Stomach smooth muscle (tissue), 2 donors: Measurements from ENCODE around the gene RO60.

Source experiments
- H3K27ac ChIP-seq: one replicate; pipeline ENCODE4 v1.7.0; 2013; ENCODE audit warnings: mild to moderate bottlenecking, low read length, inconsistent platforms
- H3K27me3 ChIP-seq, 2 donors: one replicate each; pipeline ENCODE4 v1.7.0; 2013; ENCODE audit warnings: low read length in 2 of 2; ENCODE audit not compliant: insufficient read depth in 2 of 2, control insufficient read depth in 1 of 2
- H3K36me3 ChIP-seq, 2 donors: one replicate each; pipeline ENCODE4 v1.7.0; 2013; ENCODE audit warnings: low read length in 2 of 2; ENCODE audit not compliant: control insufficient read depth in 2 of 2, insufficient read depth in 2 of 2
- H3K4me1 ChIP-seq: one replicate; pipeline ENCODE4 v1.7.0; 2013; ENCODE audit warnings: low read length; ENCODE audit not compliant: control insufficient read depth, insufficient read depth
- H3K4me3 ChIP-seq, 2 donors: one replicate each; pipeline ENCODE4 v1.7.0; 2013; ENCODE audit warnings: low read length in 2 of 2
- H3K9ac ChIP-seq, 2 donors: one replicate each; pipeline ENCODE4 v1.7.0; 2013; ENCODE audit warnings: low read length in 2 of 2, mild to moderate bottlenecking in 1 of 2
- H3K9me3 ChIP-seq, 2 donors: one replicate each; pipeline ENCODE4 v1.7.0; 2013; ENCODE audit warnings: low read length in 2 of 2; ENCODE audit not compliant: control insufficient read depth in 2 of 2
- donor health status: healthy.
- donor health status: Pancreatic carcinoma.

RO60 gene

GRCh38 chr1:193083365-193084088 is 24.1 kb downstream of the RO60 start:
- H3K36me3 ChIP-seq = peaks cover 18 to 31% of the 10 kb centered on the region in 2 donors

GRCh38 chr1:193085263-193085662 is 25.9 kb downstream of the RO60 start:
- Histone ChIP-seq H3K9me3 (no peaks in the 10 kb centered on the region), H3K36me3 (peaks cover 18 to 19% of the 10 kb centered on the region in 2 donors), H3K27me3 (no peaks in the 10 kb centered on the region), H3K4me3 (no peak overlapping the region), H3K9ac (no peak overlapping the region), H3K4me1 (no peaks in the 10 kb centered on the region), H3K27ac (no peak overlapping the region)

More at GRCh38 chr1:193083365-193084088, 24.1 kb downstream of the RO60 start:
- H3K27ac ChIP-seq = no peak overlapping the region
- H3K4me1 ChIP-seq = no peaks in the 10 kb centered on the region
- no peak overlapping the region for H3K4me3 ChIP-seq
- no peak overlapping the region for H3K9ac ChIP-seq
- no peaks in the 10 kb centered on the region for H3K9me3 ChIP-seq
- H3K27me3 ChIP-seq = no peaks in the 10 kb centered on the region

GRCh38 chr1:193086342-193086741 is 26.9 kb downstream of the RO60 start:
- Histone ChIP-seq H3K9me3 (no peaks in the 10 kb centered on the region), H3K27me3 (no peaks in the 10 kb centered on the region), H3K36me3 (peaks cover 18 to 19% of the 10 kb centered on the region in 2 donors), H3K4me3 (no peak overlapping the region), H3K9ac (no peak overlapping the region), H3K4me1 (no peaks in the 10 kb centered on the region), H3K27ac (no peak overlapping the region)

GRCh38 chr1:193087893-193088292 is 28.5 kb downstream of the RO60 start:
- Histone ChIP-seq H3K9ac (no peak overlapping the region), H3K4me1 (no peaks in the 10 kb centered on the region), H3K9me3 (no peaks in the 10 kb centered on the region), H3K27ac (no peak overlapping the region), H3K4me3 (no peak overlapping the region), H3K36me3 (peaks cover 13 to 14% of the 10 kb centered on the region in 2 donors), H3K27me3 (no peaks in the 10 kb centered on the region)

- H3K9ac ChIP-seq = no peak overlapping the region
- H3K4me3 ChIP-seq = no peak overlapping the region
- H3K27ac ChIP-seq = no peak overlapping the region
- peaks cover 8 to 10% of the 10 kb centered on the region in 2 donors for H3K36me3 ChIP-seq
- no peaks in the 10 kb centered on the region for H3K9me3 ChIP-seq
- no peaks in the 10 kb centered on the region for H3K27me3 ChIP-seq
- H3K4me1 ChIP-seq = no peaks in the 10 kb centered on the region
Observed at GRCh38 chr1:193090865-193091264, 31.5 kb downstream of the RO60 start.

- no peaks in the 10 kb centered on the region for H3K9me3 ChIP-seq
- no peak overlapping the region for H3K9ac ChIP-seq
- H3K4me1 ChIP-seq = no peaks in the 10 kb centered on the region
- H3K4me3 ChIP-seq = no peak overlapping the region
- H3K27me3 ChIP-seq = no peaks in the 10 kb centered on the region
- peaks cover 14 to 17% of the 10 kb centered on the region in 2 donors for H3K36me3 ChIP-seq
- H3K27ac ChIP-seq = no peak overlapping the region
Observed at GRCh38 chr1:193094112-193094511, 34.7 kb downstream of the RO60 start.

GRCh38 chr1:193102662-193103061 is 43.2 kb downstream of the RO60 start:
- Histone ChIP-seq H3K27ac (no peak overlapping the region), H3K4me1 (peaks cover 5% of the 10 kb centered on the region), H3K9ac (no peak overlapping the region), H3K27me3 (no peaks in the 10 kb centered on the region), H3K9me3 (no peaks in the 10 kb centered on the region), H3K4me3 (no peak overlapping the region), H3K36me3 (peaks cover 14 to 16% of the 10 kb centered on the region in 2 donors)

- Histone ChIP-seq H3K36me3 (peaks cover 10% of the 10 kb centered on the region in 2 donors), H3K27ac (peak overlapping the region; percentile 84), H3K27me3 (no peaks in the 10 kb centered on the region), H3K9me3 (no peaks in the 10 kb centered on the region), H3K4me3 (peak overlapping the region; percentile 88 to 98), H3K4me1 (peaks cover 5% of the 10 kb centered on the region), H3K9ac (peak overlapping the region; percentile 69 to 84)
Observed at GRCh38 chr1:193103759-193104501, 44.5 kb downstream of the RO60 start.

- no peaks in the 10 kb centered on the region for H3K27me3 ChIP-seq
- H3K4me3 ChIP-seq = peak overlapping the region; percentile 88 to 98
- H3K27ac ChIP-seq = peak overlapping the region; percentile 84
- no peaks in the 10 kb centered on the region for H3K9me3 ChIP-seq
- H3K9ac ChIP-seq = peak overlapping the region; percentile 69 to 84
- H3K4me1 ChIP-seq = peaks cover 5% of the 10 kb centered on the region
- H3K36me3 ChIP-seq = peaks cover 5 to 6% of the 10 kb centered on the region in 2 donors
Observed at GRCh38 chr1:193104502-193104906, 45.1 kb downstream of the RO60 start.

GRCh38 chr1:193104907-193105820 is 45.8 kb downstream of the RO60 start, which contains the start of gene GLRX2:
Gene GLRX2 (minus strand): TSS chr1:193105414. CDS start chr1:193105382, 32 bp downstream.
- Histone ChIP-seq H3K9me3 (no peaks in the 10 kb centered on the region), H3K36me3 (peaks cover 0 to 3% of the 10 kb centered on the region in 2 donors), H3K27ac (peak within 1 kb of the TSS; percentile 84), H3K9ac (peak within 1 kb of the TSS; percentile 84 to 92), H3K4me1 (peaks cover 5% of the 10 kb centered on the region), H3K27me3 (no peaks in the 10 kb centered on the region), H3K4me3 (peak within 1 kb of the TSS; percentile 88 to 98)
